GM19351 (cell line): Measurements from ENCODE around the gene TLX1.

ENCODE experiments used
- ATAC-seq: cut with Tn5 transposase; IDR thresholded peaks from one replicate; pipeline ENCODE4 v1.9.1; 2021; ENCODE audit warnings: mild to moderate bottlenecking, moderate library complexity; ENCODE audit not compliant: unreplicated experiment

The TLX1 gene

GRCh38 chr10:101133489-101134298, 2.6 kb downstream of the TLX1 start:
- no peak for ATAC-seq

DNA sequence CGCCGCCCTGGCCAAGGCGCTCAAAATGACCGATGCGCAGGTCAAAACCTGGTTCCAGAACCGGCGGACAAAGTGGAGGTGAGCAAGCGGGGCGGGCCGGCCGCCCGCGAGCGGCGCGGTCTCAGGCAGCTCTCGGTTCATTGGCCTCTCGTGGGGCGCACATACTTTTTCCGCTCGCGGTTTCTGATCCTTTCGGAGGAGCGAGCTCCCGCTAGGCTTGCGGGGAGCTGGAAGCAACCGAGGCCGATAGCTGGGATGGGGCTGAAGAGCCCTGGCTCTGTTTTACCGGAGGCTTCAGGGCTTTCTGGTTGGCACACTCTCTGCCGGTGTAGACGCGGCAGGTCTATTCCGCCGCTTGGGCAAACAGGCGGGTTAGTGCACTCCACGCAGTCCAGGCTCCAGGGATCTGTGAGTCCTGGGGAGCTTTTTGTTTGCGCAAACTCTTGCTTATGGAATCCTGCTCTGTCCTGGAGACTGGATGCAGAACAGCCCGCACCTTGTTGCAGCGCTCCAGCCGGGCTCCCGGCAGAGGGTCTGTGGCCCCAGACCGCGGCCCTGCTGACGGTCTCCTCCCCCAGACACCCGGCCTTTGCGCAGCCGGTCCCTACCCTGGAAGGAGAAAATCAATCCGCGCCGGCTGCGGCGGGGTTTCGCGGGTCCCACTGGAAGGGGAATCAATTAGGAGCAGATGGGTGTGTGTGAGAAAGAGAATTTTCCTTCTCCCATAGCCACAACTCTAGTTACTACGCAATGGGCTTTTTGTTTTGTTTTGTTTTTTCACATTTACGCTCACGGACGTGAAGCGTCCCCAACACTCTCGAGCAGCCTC, 3.4 kb downstream of the TLX1 start:
- ATAC-seq: no peak

DNA sequence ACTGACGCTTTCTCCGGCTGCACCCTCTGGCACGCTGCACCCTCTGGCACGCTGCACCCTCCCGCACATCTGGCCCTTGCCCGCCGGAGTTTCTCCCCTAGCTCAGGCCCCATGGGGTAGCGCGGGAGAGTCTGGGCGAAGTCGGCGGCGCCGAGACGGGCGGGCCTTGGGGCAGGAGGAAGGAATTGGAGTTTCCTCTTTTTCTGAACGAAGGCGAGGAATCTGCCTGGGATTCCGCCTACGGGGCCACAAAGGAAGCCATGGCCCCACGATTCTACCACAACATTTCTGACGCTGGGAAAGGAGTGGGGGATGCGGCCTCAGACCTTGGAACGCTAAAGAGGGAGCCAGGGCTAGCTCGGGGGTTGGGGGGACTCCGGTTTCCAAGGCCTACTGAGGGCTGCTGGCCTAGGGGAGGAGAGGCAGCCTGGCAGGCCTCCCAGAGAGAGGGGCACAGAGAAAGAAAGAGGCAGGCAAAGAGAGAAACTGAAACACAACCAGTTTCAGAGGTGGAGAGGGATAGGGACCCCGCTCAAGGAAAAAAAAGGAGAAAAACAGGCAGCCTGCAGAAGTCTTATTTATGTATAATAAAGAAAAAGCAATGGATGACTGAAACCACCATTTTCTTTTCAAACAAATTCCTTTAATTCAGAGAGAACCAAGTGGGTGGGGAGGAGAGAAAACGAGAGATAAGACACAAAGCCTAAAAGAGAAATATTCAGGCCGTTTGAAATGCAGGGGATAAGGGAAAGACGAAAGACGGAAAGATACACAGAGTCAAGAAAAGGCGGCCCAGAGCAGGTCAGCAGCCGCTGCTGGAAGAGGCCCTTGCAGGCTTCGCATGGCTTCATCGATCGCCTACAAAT, 4.3 kb downstream of the TLX1 start:
- ATAC-seq: no peak

- no peak for ATAC-seq
Measured at GRCh38 chr10:101136007-101136707, 5.1 kb downstream of the TLX1 start.

DNA sequence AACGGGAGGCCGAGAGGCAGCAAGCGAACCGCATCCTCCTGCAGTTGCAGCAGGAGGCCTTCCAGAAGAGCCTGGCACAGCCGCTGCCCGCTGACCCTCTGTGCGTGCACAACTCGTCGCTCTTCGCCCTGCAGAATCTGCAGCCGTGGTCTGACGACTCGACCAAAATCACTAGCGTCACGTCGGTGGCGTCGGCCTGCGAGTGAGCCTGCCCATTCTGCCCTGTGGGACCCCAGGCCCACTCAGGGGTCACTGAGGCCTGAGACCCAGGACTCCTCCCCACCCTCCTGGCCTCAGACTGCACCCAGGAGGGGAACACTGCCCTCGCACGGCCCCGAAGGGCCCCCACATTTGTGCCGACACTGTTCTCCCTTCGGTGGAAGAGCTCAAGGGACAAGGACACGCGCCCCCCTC, 5.6 kb downstream of the TLX1 start:
- no peak for ATAC-seq

DNA sequence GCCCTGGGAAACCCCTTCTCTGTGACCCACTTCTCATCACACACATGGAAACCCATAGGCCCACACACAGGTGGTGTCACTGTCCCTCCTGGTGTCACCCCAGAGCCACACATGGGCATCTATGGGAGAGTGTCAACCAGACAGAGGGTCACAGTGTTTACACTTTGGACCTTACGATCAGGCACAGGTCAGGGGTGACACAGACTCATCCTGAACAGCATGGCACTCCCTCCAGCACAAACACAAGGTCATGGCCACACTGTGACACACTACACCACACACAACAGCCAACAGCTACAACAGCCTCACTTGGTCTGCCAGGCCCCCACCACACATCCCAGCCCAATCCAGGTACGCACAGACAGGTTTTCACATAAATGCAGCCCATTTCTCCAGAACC, 6.2 kb downstream of the TLX1 start:
- ATAC-seq: no peak

DNA sequence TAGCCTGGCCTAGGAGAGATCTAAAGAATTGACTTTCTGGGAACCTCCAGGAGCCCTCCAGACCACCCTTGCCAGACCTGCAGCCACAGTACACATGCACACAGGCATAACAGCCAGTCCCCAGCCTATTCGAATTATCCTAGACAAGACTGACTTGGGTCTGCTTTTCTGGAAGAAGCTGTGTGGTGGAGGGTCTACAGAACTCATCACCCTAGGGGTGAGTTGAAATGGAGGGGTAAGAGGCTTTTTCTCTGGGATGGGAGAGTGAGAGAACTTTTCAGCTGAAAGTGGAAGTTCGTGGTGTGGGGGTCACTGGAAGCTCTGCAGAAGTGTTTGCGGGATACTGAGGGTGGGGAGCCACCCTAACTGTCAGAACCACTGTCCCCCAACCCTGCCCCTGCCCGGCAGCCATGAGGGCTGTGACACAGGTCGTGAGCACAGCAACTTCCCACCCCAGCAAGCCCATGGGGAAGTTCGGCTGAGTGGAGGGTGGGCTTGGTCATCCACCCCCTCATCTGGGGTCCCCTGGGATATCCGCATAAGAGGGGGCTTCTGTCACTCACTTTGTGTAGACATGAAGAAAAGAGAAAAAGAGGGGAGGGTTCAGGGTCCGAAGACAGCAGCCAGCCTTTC, 7.8 kb downstream of the TLX1 start:
- ATAC-seq: no peak

DNA sequence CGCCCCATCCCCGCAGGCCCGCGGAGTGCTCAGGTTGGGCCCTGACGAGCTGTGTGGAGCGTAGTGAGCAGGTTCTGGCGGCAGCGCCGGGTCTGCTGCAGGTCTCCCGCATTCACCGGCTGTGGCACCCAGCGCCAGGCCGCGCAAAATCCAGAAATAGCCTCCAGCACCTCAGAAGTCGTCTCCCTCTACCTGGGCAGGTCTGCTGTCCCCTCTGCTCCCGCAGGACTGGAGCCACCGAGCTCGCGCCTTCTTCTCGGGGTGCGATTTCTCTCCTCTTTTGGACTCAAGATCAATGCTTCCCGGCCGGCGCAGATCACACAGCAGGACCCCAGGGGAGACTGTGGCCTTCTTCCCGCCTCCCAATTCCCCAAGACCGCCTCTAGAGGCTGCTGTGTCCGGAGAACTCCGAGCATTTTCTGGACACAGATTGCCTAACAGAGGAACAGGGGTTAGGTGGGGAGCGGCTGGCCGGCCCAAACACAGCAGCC, 8.4 kb downstream of the TLX1 start:
- ATAC-seq: no peak

GRCh38 chr10:101140084-101140949, 9.2 kb downstream of the TLX1 start:
- no peak for ATAC-seq

- no peak for ATAC-seq
Measured at GRCh38 chr10:101140950-101141615, 10.0 kb downstream of the TLX1 start.

GRCh38 chr10:101141616-101142532, 10.8 kb downstream of the TLX1 start:
- no peak for ATAC-seq

GRCh38 chr10:101142533-101143344, 11.6 kb downstream of the TLX1 start:
- no peak for ATAC-seq

DNA sequence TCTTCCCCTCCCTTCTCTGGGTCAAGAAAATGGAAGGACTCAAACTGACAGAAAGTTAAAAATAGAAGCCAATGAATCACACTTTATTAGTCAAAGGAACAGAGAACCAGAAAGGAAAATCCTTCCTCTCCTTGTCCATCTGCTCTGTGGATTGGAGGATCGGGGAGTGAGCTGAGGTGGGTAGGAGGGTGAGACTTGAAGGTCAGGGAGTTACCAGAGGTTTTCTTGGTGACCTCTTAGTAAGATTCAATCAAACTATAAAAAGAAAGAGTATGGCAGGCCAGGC, 12.2 kb downstream of the TLX1 start:
- no peak for ATAC-seq

GRCh38 chr10:101144053-101144452, 13.0 kb downstream of the TLX1 start:
- no peak for ATAC-seq

DNA sequence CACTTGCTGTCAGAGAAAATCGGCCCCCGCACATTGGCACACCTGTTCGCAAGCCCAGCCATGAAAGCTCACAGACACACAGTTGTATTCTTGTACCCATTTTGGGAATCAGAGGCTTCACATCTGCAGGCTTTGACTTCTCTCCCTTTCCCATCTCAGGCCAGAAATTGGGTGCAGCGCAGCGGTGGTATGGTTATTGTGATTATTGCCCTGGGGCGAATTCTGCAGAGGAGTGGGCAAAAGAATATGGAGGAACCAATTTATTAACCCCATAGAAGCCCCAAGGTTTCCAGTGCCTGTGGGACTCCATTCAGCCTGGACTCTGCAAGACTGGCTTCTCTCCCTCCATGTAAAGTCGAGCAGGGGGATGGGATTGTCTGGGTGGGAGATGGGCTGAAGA, 14.0 kb downstream of the TLX1 start:
- ATAC-seq: no peak

DNA sequence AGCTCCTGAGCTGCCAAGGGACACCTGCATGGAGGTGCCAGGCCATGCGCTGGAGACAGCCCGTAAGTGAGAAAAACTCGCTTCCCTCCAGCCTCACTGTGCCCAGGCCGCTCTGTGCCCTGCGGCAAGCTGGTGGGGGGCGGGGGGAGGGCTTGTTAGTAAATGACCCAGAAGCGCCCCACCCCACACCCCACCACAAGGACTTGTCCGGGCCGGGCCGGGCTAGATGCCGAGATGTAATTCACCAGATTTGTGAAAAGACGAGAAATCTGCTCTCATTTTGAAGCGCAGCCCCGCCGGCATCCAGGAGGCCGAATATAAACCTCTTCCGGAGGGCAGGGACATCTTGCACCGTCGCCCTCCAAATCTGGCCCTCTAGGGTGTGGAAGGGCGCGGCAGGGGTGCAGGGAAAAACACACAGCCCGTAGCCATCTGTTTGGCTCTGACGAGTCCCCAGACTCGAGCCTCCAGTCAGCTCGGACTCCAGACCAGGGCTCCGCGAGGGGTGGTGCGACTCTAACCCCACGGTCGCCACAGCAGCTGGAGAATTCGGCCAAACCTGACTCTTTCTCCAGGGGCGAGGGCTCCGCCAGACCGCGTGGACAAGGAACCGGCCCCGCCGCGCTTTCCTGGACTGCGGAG, 14.8 kb downstream of the TLX1 start:
- ATAC-seq: no peak
